Measurements from ENCODE around the gene GYG2.

DNA sequence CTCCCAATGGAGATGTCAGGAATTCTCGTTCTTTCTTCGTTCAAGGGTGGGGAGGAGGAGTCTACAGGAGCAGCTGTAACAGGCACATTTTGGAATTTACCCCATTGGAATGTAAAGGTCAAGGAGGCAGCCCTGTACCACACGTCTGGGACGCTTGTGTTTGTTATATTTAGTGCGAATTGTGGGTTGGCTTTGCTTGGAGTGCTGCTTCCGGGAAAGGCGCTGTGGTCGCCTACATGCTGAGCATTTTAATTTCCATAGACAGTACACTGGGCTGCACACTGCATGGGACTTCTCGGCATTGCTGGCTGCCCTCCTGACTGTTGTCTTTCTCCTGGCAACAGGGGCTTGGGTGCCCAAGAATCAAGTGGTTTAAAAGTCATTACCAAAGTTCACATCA is 12.8 kb downstream of the GYG2 start:
- no peak for TF ChIP-seq POLR2A (IDR thresholded peaks at IDR 0.05)
- TF ChIP-seq POLR2AphosphoS5 (IDR thresholded peaks at IDR 0.05) = no peak
- TF ChIP-seq, protein P1, sequence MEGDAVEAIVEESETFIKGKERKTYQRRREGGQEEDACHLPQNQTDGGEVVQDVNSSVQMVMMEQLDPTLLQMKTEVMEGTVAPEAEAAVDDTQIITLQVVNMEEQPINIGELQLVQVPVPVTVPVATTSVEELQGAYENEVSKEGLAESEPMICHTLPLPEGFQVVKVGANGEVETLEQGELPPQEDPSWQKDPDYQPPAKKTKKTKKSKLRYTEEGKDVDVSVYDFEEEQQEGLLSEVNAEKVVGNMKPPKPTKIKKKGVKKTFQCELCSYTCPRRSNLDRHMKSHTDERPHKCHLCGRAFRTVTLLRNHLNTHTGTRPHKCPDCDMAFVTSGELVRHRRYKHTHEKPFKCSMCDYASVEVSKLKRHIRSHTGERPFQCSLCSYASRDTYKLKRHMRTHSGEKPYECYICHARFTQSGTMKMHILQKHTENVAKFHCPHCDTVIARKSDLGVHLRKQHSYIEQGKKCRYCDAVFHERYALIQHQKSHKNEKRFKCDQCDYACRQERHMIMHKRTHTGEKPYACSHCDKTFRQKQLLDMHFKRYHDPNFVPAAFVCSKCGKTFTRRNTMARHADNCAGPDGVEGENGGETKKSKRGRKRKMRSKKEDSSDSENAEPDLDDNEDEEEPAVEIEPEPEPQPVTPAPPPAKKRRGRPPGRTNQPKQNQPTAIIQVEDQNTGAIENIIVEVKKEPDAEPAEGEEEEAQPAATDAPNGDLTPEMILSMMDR (IDR thresholded peaks at IDR 0.05) = no peak
